Activated naive CD8-positive, alpha-beta T cell treated with anti-CD3 and anti-CD28 coated beads, Interleukin-2, amount 10 ng/mL, durations not matched to agents 7 days and 5 days (primary cell): ENCODE measurements around the gene PDE4B. TPM values are rescaled to one million over a fixed set of nuclear protein-coding genes. Genes with fewer than 3 reads are reported as not detected.
A peak's percentile ranks its signal among the peaks of the same experiment; 100 is the strongest.

Experiments used
- ATAC-seq: fragments of 150-1000 bp; cut with Tn5 transposase; one replicate; pipeline ENCODE4 v1.10.0; 2021; ENCODE audit warnings: low read depth, moderate library complexity
- POLR2A ChIA-PET: fragments of 350-600 bp; sonication (Branson Sonifier 250); formaldehyde crosslinking; loops from one replicate; lab custom pipeline; 2021; ENCODE audit warnings: antibody characterized with exemption; lab: Charles Lee
- DNase-seq: peaks from one replicate; pipeline ENCODE4 v3.0.0; 2021
- H3K27ac Mint-ChIP-seq: one replicate; pipeline ENCODE4 v1.8.0; 2022; ENCODE audit warnings: mild to moderate bottlenecking, mixed read lengths
- H3K27me3 Mint-ChIP-seq: one replicate; pipeline ENCODE4 v1.8.0; 2022; ENCODE audit warnings: mild to moderate bottlenecking, moderate library complexity, mixed read lengths
- H3K36me3 Mint-ChIP-seq: one replicate; pipeline ENCODE4 v1.8.0; 2021; ENCODE audit warnings: mild to moderate bottlenecking, mixed read lengths
- H3K4me1 Mint-ChIP-seq: one replicate; pipeline ENCODE4 v1.8.0; 2021; ENCODE audit warnings: mixed read lengths
- H3K4me3 Mint-ChIP-seq: one replicate; pipeline ENCODE4 v1.8.0; 2022; ENCODE audit warnings: mild to moderate bottlenecking, moderate library complexity, mixed read lengths
- H3K9me3 Mint-ChIP-seq: one replicate; pipeline ENCODE4 v1.8.0; 2021; ENCODE audit warnings: mixed read lengths
- total RNA-seq, 2 experiments: library from RNA; stranded (reverse); gene quantifications; one replicate each; pipeline ENCODE4 v1.2.3, GENCODE V29; 2021

The PDE4B gene
- total RNA-seq, 2 experiments from 2014 or later = 36.1 to 40.0 TPM

DNA sequence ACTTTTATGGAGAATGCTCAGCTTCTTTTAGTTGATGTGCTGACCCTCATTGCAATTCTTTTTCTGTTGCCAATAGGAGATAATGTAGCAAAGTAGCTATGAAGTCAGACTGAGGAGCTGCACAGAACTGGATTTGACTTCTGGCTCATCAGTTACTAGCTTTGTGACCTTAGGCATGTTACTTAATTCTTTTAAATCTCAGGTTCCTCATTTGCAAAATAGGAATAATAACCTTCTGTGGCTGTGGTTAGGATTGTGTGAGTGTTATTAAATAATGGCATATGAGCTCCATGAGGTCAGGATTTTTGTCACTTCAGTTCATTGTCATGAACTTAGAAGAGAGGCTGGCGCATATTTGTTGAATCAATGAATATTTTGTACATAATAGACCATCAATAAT is 503.7 kb downstream of the PDE4B start:
- peaks cover 16% of the 10 kb centered on the region for H3K4me1 Mint-ChIP-seq
- POLR2A ChIA-PET = no interaction called here
- H3K9me3 Mint-ChIP-seq = no peaks in the 10 kb centered on the region
- ATAC-seq (no peak), DNase-seq (no peak)
- peaks cover 2% of the 10 kb centered on the region for H3K36me3 Mint-ChIP-seq
- H3K4me3 Mint-ChIP-seq = no peak overlapping the region
- no peaks in the 10 kb centered on the region for H3K27me3 Mint-ChIP-seq
- H3K27ac Mint-ChIP-seq = no peak overlapping the region

DNA sequence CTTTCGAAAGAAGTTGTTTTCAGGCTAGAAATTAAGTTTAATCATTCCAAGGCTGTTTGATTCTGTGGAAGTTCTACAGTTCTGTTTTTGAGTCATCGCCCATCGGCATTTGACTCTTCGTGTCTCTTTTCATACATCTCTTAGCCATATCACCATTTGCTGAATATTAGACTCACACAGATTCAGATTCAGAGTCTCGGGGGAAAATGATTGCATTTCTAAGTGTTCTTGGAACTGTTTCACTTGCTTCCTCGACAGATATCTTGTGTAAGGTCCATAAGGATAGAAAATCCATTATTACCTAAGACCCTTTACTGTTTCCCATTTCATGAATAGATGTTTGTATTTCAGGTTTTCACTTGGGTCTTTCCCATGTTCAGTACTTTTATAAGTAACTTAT is 504.3 kb downstream of the PDE4B start:
- Mint-ChIP-seq H3K4me3 (no peak overlapping the region), H3K9me3 (no peaks in the 10 kb centered on the region), H3K4me1 (peaks cover 17% of the 10 kb centered on the region), H3K27me3 (no peaks in the 10 kb centered on the region), H3K27ac (no peak overlapping the region), H3K36me3 (peaks cover 2% of the 10 kb centered on the region)
- POLR2A ChIA-PET = no interaction called here
- ATAC-seq (no peak), DNase-seq (no peak)

DNA sequence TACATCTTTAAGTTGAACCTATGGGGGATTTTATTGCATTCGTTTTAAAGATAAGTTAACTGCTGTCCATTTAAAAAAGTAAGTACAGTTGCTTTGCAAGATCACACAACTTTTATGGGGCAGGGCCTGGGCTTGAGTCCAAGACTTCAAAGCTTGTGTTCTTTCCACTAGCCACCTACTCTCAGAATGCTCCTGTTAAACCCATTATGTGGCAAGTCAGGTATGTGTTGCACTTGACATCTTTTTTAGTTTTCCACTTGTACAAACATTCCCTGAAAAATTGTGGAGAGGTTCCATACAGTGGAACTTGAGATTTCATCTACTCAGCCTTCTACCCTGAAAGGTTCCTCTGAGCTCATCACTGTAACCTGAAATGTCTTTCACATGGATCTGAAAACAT is 505.8 kb downstream of the PDE4B start:
- Mint-ChIP-seq H3K36me3 (peaks cover 2% of the 10 kb centered on the region), H3K9me3 (no peaks in the 10 kb centered on the region), H3K27me3 (no peaks in the 10 kb centered on the region), H3K27ac (no peak overlapping the region), H3K4me3 (no peak overlapping the region), H3K4me1 (peaks cover 30% of the 10 kb centered on the region)
- ATAC-seq (no peak), DNase-seq (no peak)
- POLR2A ChIA-PET = no interaction called here

DNA sequence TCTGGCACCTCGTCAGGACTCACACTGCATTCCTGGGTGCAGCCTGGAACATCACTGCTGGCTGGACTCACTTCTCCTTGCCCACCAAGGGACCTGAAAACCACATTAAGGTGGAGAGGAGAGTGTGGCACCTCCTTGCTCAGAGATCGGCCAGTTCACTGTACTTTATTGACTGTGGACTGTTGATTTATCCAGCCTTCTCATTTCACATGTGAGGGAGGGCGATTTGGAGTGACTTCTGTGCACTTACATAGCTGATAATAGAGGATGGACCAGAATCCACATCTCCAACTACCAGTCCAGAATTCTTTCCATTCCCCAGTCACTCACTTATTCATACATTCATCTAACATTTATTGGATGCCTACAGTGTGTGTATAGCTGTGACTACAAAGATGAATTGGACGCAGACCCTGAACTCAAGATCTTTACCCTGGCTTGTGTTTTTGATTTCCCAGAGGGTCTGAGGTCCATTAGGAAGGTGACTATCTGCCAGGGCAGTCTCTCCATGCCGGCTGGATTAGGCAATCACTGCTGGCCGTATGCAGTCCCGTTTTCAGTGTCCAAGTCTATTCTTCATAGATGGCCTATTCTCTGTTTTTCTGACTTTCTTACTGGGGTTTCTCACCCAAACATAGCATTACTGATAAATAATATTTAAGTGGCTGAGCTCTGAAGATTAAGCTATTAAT is 507.7 kb downstream of the PDE4B start:
- POLR2A ChIA-PET = interaction anchor here (0.7 to 3.5 kb wide), 4 partner anchors 9 to 31 kb away, joined by 4 to 30 read pairs (median 5); no protein-coding TSS in a partner anchor
- peaks cover 4% of the 10 kb centered on the region for H3K36me3 Mint-ChIP-seq
- H3K27me3 Mint-ChIP-seq = no peaks in the 10 kb centered on the region
- DNase-seq (no peak), ATAC-seq (no peak)
- peaks cover 32% of the 10 kb centered on the region for H3K4me1 Mint-ChIP-seq
- peak overlapping the region; percentile 83 for H3K4me3 Mint-ChIP-seq
- H3K9me3 Mint-ChIP-seq = no peaks in the 10 kb centered on the region
- peak overlapping the region; percentile 89 for H3K27ac Mint-ChIP-seq

DNA sequence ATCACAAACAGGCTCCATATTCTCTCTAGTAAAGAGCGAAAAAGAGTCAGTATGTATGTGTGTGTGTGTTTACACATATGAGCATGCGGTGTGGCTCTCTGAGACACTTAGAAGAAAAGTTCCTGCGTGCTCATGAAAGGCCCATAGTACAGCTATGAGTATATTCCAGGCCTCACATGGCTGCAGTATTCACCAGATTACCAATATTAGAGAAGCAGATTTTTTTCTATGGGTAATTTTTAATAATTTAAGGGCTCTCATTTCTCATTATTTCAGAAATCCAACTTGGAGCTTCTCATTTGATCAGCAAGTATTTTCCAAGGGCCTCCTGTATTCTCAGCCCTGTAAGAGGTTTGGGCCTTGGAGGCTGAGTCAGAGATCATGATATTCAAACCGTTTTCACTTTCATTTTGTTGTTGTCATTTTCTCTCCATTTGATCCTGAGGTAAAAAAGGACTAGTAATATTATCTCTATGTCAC is 508.3 kb downstream of the PDE4B start:
- no peaks in the 10 kb centered on the region for H3K9me3 Mint-ChIP-seq

DNA sequence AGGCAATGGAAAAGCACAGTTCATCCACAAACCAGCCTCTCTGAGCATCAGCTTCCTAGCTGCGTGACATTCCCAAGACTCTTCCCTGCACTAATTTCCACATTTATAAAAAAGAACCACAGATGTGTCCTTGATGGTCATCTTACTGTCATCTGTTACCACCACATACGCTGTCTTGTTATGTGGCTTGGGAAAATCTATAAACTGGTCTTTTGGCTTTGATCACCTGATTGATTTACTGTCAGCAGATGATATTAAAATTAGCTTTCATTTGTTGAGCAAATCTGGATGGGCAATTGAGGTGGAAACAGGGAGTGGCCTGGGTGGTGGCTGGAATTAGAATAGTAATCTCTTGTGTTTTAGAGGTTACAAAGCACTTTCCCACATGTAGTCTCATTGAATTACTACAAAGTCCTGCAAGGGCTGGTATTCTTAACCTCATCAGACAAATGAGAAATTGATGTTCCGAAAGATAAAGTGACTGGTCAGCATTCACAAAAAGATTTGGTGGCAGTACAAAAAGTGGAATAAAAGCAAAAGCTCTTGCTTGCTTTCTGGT is 509.6 kb downstream of the PDE4B start:
- Mint-ChIP-seq H3K36me3 (peaks cover 4% of the 10 kb centered on the region), H3K4me1 (peaks cover 32% of the 10 kb centered on the region), H3K27me3 (no peaks in the 10 kb centered on the region), H3K9me3 (no peaks in the 10 kb centered on the region), H3K4me3 (peak overlapping the region; percentile 42), H3K27ac (peak overlapping the region; percentile 17)
- ATAC-seq = no peak
- no peak for DNase-seq
- POLR2A ChIA-PET = interaction anchor here (0.8 to 3.5 kb wide), 7 partner anchors 11 to 45 kb away, joined by 3 to 30 read pairs (median 6); no protein-coding TSS in a partner anchor

More for the DNA sequence above, 508.3 kb downstream of the PDE4B start:
- DNase-seq (no peak), ATAC-seq (peak; percentile 83)
- Mint-ChIP-seq H3K27ac (peak overlapping the region; percentile 89), H3K4me3 (peak overlapping the region; percentile 83), H3K4me1 (peaks cover 32% of the 10 kb centered on the region), H3K36me3 (peaks cover 4% of the 10 kb centered on the region), H3K27me3 (no peaks in the 10 kb centered on the region)
- POLR2A ChIA-PET = interaction anchor here (0.7 to 3.5 kb wide), 8 partner anchors 10 to 34 kb away, joined by 4 to 30 read pairs (median 5); no protein-coding TSS in a partner anchor

DNA sequence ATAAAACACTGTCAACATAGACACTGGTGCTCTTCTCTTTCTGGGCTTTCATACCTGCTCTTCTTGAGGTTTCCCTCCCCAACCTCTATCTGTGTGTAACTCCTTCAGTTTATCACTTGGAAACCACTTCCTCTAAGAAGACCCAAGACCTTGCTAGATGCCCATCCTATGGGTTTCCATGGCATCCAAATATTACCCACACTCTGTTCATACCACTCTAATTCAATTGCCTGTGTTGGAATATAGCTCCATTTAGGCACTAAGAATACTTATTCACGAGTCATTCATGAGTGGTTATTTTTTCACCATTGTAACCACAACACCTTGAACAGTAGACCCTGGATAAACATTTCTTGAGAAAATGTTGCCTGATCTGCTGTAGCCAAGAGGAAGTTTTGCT is 510.1 kb downstream of the PDE4B start:
- ATAC-seq (peak; percentile 69), DNase-seq (no peak)
- H3K36me3 Mint-ChIP-seq = peaks cover 4% of the 10 kb centered on the region
- POLR2A ChIA-PET = interaction anchor here (1.5 to 3.5 kb wide), 4 partner anchors 11 to 32 kb away, joined by 6 to 30 read pairs (median 9); no protein-coding TSS in a partner anchor
- no peaks in the 10 kb centered on the region for H3K27me3 Mint-ChIP-seq
- peak overlapping the region; percentile 42 for H3K4me3 Mint-ChIP-seq
- peak overlapping the region; percentile 17 for H3K27ac Mint-ChIP-seq
- H3K9me3 Mint-ChIP-seq = no peaks in the 10 kb centered on the region
- H3K4me1 Mint-ChIP-seq = peaks cover 32% of the 10 kb centered on the region

DNA sequence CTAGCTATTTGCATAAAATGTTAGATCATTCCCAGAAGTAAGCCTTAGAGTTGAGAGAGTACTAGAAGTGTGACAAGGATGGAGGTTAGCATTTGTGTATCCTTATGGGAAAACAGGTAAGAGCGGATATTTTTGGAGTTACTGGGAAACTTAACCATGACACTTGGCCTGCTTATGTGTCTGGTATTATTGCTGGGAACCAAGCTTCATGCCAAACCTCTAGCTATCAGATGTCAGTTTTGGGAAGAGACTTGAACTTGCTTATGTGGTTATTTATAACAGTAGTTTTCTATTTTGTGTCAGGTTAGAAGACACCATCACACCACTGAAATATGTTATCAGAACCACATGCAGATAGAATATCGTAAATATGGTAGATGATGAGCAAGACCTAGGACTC is 511.0 kb downstream of the PDE4B start:
- H3K27ac Mint-ChIP-seq = no peak overlapping the region
- peaks cover 30% of the 10 kb centered on the region for H3K4me1 Mint-ChIP-seq
- DNase-seq = no peak
- H3K4me3 Mint-ChIP-seq = no peak overlapping the region
- peaks cover 4% of the 10 kb centered on the region for H3K36me3 Mint-ChIP-seq
- POLR2A ChIA-PET = interaction anchor here (1.5 to 3.5 kb wide), 4 partner anchors 10 to 32 kb away, joined by 6 to 30 read pairs (median 9); no protein-coding TSS in a partner anchor
- no peak for ATAC-seq
- H3K9me3 Mint-ChIP-seq = no peaks in the 10 kb centered on the region
- H3K27me3 Mint-ChIP-seq = no peaks in the 10 kb centered on the region

DNA sequence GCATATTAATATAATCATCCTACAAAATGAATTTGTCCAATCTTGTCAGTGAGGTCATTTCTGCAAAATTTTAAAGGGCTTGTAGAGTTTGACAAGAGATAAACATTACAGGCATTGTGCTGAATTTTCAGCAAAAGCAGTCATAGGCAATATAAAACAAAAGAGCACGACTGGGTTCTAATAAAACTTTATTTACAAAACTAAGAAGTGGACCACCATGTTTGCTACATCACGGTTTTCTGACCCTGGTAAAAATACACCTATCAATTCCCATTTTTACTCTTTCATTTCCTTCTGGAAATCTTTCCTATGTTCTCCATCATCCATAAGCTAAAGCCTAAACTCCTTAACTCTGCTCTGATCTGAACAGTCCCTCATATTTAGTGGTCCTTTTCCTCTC is 511.4 kb downstream of the PDE4B start:
- H3K9me3 Mint-ChIP-seq = no peaks in the 10 kb centered on the region
- DNase-seq (no peak), ATAC-seq (no peak)
- POLR2A ChIA-PET = interaction anchor here (1.2 kb wide), 1 partner anchor 32 kb away, joined by 3 read pairs; no protein-coding TSS in a partner anchor
- no peaks in the 10 kb centered on the region for H3K27me3 Mint-ChIP-seq
- peaks cover 4% of the 10 kb centered on the region for H3K36me3 Mint-ChIP-seq
- H3K4me3 Mint-ChIP-seq = no peak overlapping the region
- H3K27ac Mint-ChIP-seq = no peak overlapping the region
- peaks cover 30% of the 10 kb centered on the region for H3K4me1 Mint-ChIP-seq

DNA sequence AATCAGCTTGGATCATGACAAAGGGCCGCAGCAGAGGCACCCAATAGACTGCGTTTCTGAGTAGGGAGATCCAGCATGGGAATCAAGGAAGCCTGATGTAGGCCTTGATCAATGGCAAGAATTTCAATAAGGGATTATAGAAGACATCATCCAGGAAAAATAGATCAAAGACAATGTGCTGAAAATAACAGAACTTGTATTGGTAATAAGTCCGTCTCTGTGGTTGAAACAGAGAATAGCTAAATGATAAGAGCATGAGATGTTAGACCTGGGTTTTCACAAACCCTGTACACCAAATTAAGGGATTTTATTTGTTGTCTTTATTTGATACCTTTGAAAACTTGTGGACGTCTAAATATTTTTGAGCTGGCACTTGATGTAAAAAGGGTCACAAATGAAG is 513.2 kb downstream of the PDE4B start:
- Mint-ChIP-seq H3K27ac (no peak overlapping the region), H3K4me1 (peaks cover 26% of the 10 kb centered on the region), H3K4me3 (no peak overlapping the region), H3K36me3 (peaks cover 4% of the 10 kb centered on the region), H3K9me3 (no peaks in the 10 kb centered on the region), H3K27me3 (no peaks in the 10 kb centered on the region)
- DNase-seq (no peak), ATAC-seq (no peak)
- POLR2A ChIA-PET = no interaction called here

DNA sequence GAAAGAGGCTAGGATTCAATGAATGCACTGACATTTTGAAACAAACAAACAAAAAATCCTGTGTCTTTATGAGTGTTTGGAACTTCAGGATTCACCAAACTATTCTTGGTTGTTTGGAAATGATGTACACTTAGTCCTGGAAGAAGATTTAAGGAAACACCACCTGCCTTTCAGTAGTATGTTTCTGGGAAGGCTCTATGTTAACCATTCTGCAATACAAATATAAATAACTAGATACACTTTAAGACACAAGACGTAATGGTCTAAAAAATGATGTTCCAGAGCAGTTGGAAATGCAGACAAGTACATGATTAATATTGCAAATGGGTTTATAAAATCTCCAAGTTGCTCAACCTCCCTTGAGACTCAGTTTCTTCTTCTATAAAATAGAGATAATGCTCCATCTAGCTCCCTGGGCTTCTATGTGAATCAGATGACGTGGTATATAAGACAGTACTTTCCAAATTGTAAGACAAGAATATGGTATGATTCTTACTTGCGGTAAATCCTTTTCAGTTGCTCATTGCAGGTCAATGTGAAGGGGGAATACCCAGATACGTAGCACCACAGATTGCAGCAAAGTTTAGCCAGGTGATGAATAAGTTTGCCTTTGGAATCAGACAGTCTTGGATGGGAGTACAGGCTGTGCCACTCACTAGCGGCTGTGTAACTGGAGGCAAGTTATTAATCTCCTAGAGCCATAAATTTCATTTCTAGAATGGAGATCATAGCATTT is 516.5 kb downstream of the PDE4B start:
- Mint-ChIP-seq H3K27me3 (no peaks in the 10 kb centered on the region), H3K9me3 (no peaks in the 10 kb centered on the region), H3K36me3 (peaks cover 2% of the 10 kb centered on the region), H3K4me1 (peaks cover 2% of the 10 kb centered on the region), H3K27ac (no peak overlapping the region), H3K4me3 (no peak overlapping the region)
- ATAC-seq (no peak), DNase-seq (no peak)
- POLR2A ChIA-PET = no interaction called here

DNA sequence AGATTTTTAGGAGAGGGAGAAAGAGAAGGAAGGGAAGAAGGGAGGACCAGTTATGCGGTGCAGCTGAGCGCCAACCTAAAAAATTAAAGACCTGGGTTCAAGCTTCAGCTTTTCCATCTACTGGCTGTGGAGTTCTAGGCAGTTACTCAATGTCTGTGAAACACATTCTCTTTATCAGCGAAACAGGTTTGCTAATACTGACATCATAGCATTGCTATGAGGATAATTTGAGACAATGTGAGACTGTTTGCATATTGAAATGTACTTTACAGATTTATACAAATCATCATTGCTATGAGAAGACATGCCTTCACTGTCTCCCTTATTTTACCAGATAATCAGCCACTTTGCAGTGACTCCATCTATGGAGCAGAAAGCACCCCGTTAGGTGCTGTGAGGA is 518.4 kb downstream of the PDE4B start:
- POLR2A ChIA-PET = interaction anchor here (0.6 kb wide), 1 partner anchor 1001 kb away, joined by 3 read pairs; the partner anchor contains the start of gene DNAJC6
- no peaks in the 10 kb centered on the region for H3K36me3 Mint-ChIP-seq
- no peak overlapping the region for H3K4me3 Mint-ChIP-seq
- H3K4me1 Mint-ChIP-seq = peaks cover 2% of the 10 kb centered on the region
- no peaks in the 10 kb centered on the region for H3K27me3 Mint-ChIP-seq
- DNase-seq (no peak), ATAC-seq (no peak)
- H3K27ac Mint-ChIP-seq = no peak overlapping the region
- H3K9me3 Mint-ChIP-seq = no peaks in the 10 kb centered on the region

DNA sequence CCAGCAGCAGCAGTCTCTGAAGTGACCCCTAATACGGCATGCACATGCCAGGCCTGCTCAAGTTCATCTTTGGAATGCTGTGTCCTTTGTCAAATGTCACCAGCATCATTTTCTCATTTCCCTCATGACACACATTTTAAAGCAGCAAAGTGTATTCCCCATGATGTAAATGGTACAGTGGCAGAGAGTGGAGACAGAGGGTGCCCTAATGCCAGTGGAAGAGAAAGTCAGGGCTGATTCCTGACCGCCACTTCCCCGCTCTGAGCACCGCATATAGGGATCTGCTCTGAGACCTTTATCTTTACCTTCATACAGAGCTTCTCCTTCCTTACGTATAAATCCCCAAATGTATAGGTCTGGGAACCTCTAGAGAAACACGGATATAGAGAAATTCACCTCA is 518.9 kb downstream of the PDE4B start:
- Mint-ChIP-seq H3K9me3 (no peaks in the 10 kb centered on the region), H3K27me3 (no peaks in the 10 kb centered on the region), H3K4me1 (peaks cover 5% of the 10 kb centered on the region), H3K27ac (no peak overlapping the region), H3K36me3 (no peaks in the 10 kb centered on the region), H3K4me3 (no peak overlapping the region)
- POLR2A ChIA-PET = interaction anchor here (0.6 kb wide), 1 partner anchor 1002 kb away, joined by 3 read pairs; the partner anchor contains the start of gene DNAJC6
- ATAC-seq (no peak), DNase-seq (no peak)
